Measurements from ENCODE around the gene ARHGAP25.

GRCh38 chr2:68853035-68853434 is 118.4 kb downstream of the ARHGAP25 start:
- no peak for TF ChIP-seq NKRF (conservative IDR thresholded peaks at IDR 0.05)
- no peak for TF ChIP-seq CEBPB (IDR thresholded peaks at IDR 0.05; ENCODE audit: borderline replicate concordance in 1 of 2, low read depth in 2 of 2, low read length in 2 of 2)
- no peak for TF ChIP-seq ATF2 (IDR thresholded peaks at IDR 0.05; ENCODE audit: low read length)
- TF ChIP-seq ASH2L (IDR thresholded peaks at IDR 0.05; ENCODE audit: borderline replicate concordance, low read depth) = no peak
- TF ChIP-seq FOXM1 (IDR thresholded peaks at IDR 0.05; ENCODE audit: low read depth, low read length) = no peak
- TF ChIP-seq MYC (IDR thresholded peaks at IDR 0.05; ENCODE audit: insufficient read depth, insufficient read length, insufficient replicate concordance, low read length, severe bottlenecking) = no peak
- no peak for TF ChIP-seq RAD51 (IDR thresholded peaks at IDR 0.05)
- TF ChIP-seq CREB1 (IDR thresholded peaks at IDR 0.05; ENCODE audit: low read depth) = no peak
- TF ChIP-seq RCOR1 (conservative IDR thresholded peaks at IDR 0.05; ENCODE audit: low read depth, low read length) = no peak

Measured in GM12878 (cell line).